ENCODE data around the gene UGT1A4.

The UGT1A4 gene

DNA sequence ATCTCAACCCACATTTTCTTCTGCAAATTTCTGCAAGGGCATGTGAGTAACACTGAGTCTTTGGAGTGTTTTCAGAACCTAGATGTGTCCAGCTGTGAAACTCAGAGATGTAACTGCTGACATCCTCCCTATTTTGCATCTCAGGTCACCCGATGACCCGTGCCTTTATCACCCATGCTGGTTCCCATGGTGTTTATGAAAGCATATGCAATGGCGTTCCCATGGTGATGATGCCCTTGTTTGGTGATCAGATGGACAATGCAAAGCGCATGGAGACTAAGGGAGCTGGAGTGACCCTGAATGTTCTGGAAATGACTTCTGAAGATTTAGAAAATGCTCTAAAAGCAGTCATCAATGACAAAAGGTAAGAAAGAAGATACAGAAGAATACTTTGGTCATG lies 49.5 kb downstream of the UGT1A4 start:
- H4K20me1 ChIP-seq (ENCODE audit: insufficient read depth): no peaks in the 10 kb centered on the region
- no peaks in the 10 kb centered on the region for H3K27me3 ChIP-seq (ENCODE audit: insufficient read depth, low read depth)
- H2AFZ ChIP-seq (ENCODE audit: low read depth): no peak overlapping the region
- no peaks in the 10 kb centered on the region for H3K36me3 ChIP-seq (ENCODE audit: insufficient read depth)
- no peak overlapping the region for H3K27ac ChIP-seq
- TF ChIP-seq, protein P1, sequence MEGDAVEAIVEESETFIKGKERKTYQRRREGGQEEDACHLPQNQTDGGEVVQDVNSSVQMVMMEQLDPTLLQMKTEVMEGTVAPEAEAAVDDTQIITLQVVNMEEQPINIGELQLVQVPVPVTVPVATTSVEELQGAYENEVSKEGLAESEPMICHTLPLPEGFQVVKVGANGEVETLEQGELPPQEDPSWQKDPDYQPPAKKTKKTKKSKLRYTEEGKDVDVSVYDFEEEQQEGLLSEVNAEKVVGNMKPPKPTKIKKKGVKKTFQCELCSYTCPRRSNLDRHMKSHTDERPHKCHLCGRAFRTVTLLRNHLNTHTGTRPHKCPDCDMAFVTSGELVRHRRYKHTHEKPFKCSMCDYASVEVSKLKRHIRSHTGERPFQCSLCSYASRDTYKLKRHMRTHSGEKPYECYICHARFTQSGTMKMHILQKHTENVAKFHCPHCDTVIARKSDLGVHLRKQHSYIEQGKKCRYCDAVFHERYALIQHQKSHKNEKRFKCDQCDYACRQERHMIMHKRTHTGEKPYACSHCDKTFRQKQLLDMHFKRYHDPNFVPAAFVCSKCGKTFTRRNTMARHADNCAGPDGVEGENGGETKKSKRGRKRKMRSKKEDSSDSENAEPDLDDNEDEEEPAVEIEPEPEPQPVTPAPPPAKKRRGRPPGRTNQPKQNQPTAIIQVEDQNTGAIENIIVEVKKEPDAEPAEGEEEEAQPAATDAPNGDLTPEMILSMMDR (conservative IDR thresholded peaks at IDR 0.05; ENCODE audit: low read depth, low read length): no peak
- H3K9ac ChIP-seq: no peak overlapping the region
- no peak overlapping the region for H3K4me2 ChIP-seq
- no peak overlapping the region for H3K4me3 ChIP-seq (IDR thresholded peaks at IDR 0.05; ENCODE audit: insufficient read depth, low read depth, low read length)
- no peaks in the 10 kb centered on the region for H3K4me1 ChIP-seq (ENCODE audit: low read depth, poor library complexity, severe bottlenecking)
- H3K79me2 ChIP-seq (ENCODE audit: insufficient read depth, low read depth): no peaks in the 10 kb centered on the region

DNA sequence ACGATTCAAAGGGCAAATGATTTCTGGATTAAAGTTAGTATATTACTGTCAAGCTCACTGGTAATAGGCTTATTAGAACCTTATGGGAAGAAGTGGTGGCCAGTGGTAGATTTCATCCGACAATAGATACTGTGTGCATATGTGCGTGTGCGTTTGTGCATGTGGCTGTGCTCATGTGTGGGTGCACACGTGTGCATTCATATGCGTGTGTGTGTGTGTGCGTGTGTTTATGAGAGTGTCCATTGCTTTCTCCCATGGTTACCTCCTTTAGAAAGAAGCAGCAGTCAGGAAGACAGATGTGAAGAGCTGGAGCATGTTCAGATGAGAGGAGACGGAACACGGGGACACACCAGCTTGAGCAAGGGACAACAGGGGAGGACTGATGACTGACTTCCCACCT lies 50.7 kb downstream of the UGT1A4 start:
- H3K27me3 ChIP-seq (ENCODE audit: insufficient read depth, low read depth): no peaks in the 10 kb centered on the region
- no peak overlapping the region for H3K27ac ChIP-seq
- no peak overlapping the region for H3K9ac ChIP-seq
- no peaks in the 10 kb centered on the region for H4K20me1 ChIP-seq (ENCODE audit: insufficient read depth)
- TF ChIP-seq, protein P1 (conservative IDR thresholded peaks at IDR 0.05; ENCODE audit: low read depth, low read length): no peak
- no peaks in the 10 kb centered on the region for H3K4me1 ChIP-seq (ENCODE audit: low read depth, poor library complexity, severe bottlenecking)
- H2AFZ ChIP-seq (ENCODE audit: low read depth): no peak overlapping the region
- no peaks in the 10 kb centered on the region for H3K79me2 ChIP-seq (ENCODE audit: insufficient read depth, low read depth)
- no peak overlapping the region for H3K4me3 ChIP-seq (IDR thresholded peaks at IDR 0.05; ENCODE audit: insufficient read depth, low read depth, low read length)
- no peak overlapping the region for H3K4me2 ChIP-seq
- no peaks in the 10 kb centered on the region for H3K36me3 ChIP-seq (ENCODE audit: insufficient read depth)

DNA sequence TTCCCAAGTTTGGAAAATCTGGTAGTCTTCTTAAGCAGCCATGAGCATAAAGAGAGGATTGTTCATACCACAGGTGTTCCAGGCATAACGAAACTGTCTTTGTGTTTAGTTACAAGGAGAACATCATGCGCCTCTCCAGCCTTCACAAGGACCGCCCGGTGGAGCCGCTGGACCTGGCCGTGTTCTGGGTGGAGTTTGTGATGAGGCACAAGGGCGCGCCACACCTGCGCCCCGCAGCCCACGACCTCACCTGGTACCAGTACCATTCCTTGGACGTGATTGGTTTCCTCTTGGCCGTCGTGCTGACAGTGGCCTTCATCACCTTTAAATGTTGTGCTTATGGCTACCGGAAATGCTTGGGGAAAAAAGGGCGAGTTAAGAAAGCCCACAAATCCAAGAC lies 53.6 kb downstream of the UGT1A4 start:
- Histone ChIP-seq H3K79me2 (ENCODE audit: insufficient read depth, low read depth) (no peaks in the 10 kb centered on the region), H2AFZ (ENCODE audit: low read depth) (no peak overlapping the region), H3K4me1 (ENCODE audit: low read depth, poor library complexity, severe bottlenecking) (no peaks in the 10 kb centered on the region), H3K27me3 (ENCODE audit: insufficient read depth, low read depth) (no peaks in the 10 kb centered on the region), H3K4me3 (IDR thresholded peaks at IDR 0.05; ENCODE audit: insufficient read depth, low read depth, low read length) (no peak overlapping the region), H3K27ac (no peak overlapping the region), H4K20me1 (ENCODE audit: insufficient read depth) (no peaks in the 10 kb centered on the region), H3K4me2 (no peak overlapping the region), H3K9ac (no peak overlapping the region), H3K36me3 (ENCODE audit: insufficient read depth) (no peaks in the 10 kb centered on the region)
- TF ChIP-seq, protein P1 (conservative IDR thresholded peaks at IDR 0.05; ENCODE audit: low read depth, low read length): no peak

DNA sequence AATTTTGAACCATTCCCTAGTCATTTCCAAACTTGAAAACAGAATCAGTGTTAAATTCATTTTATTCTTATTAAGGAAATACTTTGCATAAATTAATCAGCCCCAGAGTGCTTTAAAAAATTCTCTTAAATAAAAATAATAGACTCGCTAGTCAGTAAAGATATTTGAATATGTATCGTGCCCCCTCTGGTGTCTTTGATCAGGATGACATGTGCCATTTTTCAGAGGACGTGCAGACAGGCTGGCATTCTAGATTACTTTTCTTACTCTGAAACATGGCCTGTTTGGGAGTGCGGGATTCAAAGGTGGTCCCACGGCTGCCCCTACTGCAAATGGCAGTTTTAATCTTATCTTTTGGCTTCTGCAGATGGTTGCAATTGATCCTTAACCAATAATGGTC lies 54.0 kb downstream of the UGT1A4 start:
- no peaks in the 10 kb centered on the region for H4K20me1 ChIP-seq (ENCODE audit: insufficient read depth)
- no peak overlapping the region for H2AFZ ChIP-seq (ENCODE audit: low read depth)
- no peak overlapping the region for H3K27ac ChIP-seq
- no peak overlapping the region for H3K9ac ChIP-seq
- H3K27me3 ChIP-seq (ENCODE audit: insufficient read depth, low read depth): no peaks in the 10 kb centered on the region
- no peaks in the 10 kb centered on the region for H3K79me2 ChIP-seq (ENCODE audit: insufficient read depth, low read depth)
- H3K4me1 ChIP-seq (ENCODE audit: low read depth, poor library complexity, severe bottlenecking): no peaks in the 10 kb centered on the region
- no peak overlapping the region for H3K4me2 ChIP-seq
- TF ChIP-seq, protein P1 (conservative IDR thresholded peaks at IDR 0.05; ENCODE audit: low read depth, low read length): no peak
- no peak overlapping the region for H3K4me3 ChIP-seq (IDR thresholded peaks at IDR 0.05; ENCODE audit: insufficient read depth, low read depth, low read length)
- no peaks in the 10 kb centered on the region for H3K36me3 ChIP-seq (ENCODE audit: insufficient read depth)

DNA sequence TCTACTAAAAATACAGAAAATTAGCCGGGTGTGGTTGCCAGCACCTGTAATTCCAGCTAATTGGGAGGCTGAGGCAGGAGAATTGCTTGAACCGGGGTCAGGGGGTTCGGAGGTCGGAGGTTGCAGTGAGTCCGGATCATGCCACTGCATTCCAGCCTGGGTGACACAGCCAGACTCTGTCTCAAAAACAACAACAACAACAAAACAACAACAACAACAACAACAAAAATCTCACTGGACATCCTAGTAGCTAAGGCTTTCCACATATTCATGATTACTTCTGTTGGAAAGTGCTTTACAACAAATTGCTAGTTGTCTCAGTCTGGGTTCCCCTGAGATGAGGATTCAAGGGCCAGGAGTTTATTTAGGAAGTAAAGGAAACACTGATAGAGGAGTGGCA lies 55.3 kb downstream of the UGT1A4 start:
- H3K4me3 ChIP-seq (IDR thresholded peaks at IDR 0.05; ENCODE audit: insufficient read depth, low read depth, low read length): no peak overlapping the region
- H3K79me2 ChIP-seq (ENCODE audit: insufficient read depth, low read depth): no peaks in the 10 kb centered on the region
- no peak overlapping the region for H3K4me2 ChIP-seq
- H3K36me3 ChIP-seq (ENCODE audit: insufficient read depth): no peaks in the 10 kb centered on the region
- no peak overlapping the region for H3K27ac ChIP-seq
- H4K20me1 ChIP-seq (ENCODE audit: insufficient read depth): no peaks in the 10 kb centered on the region
- no peak overlapping the region for H3K9ac ChIP-seq
- TF ChIP-seq, protein P1 (conservative IDR thresholded peaks at IDR 0.05; ENCODE audit: low read depth, low read length): no peak
- H2AFZ ChIP-seq (ENCODE audit: low read depth): no peak overlapping the region
- no peaks in the 10 kb centered on the region for H3K4me1 ChIP-seq (ENCODE audit: low read depth, poor library complexity, severe bottlenecking)
- H3K27me3 ChIP-seq (ENCODE audit: insufficient read depth, low read depth): no peaks in the 10 kb centered on the region
